GM21529 (cell line): ENCODE results near the gene CRTC3.
"Not testable (repeated sequence)": the region's sequence is repeated elsewhere in the genome, so short reads cannot be mapped to it uniquely, and the experiment has no call there.

Experiments
- ATAC-seq: cut with Tn5 transposase; IDR thresholded peaks from one replicate; pipeline ENCODE4 v1.9.1; 2021; ENCODE audit not compliant: unreplicated experiment

Gene CRTC3

GRCh38 chr15:90673357-90673756 lies 143.6 kb downstream of the CRTC3 start:
- not testable (repeated sequence) for ATAC-seq

- ATAC-seq, result no peak
Measured at GRCh38 chr15:90674476-90674875, 144.8 kb downstream of the CRTC3 start.

DNA sequence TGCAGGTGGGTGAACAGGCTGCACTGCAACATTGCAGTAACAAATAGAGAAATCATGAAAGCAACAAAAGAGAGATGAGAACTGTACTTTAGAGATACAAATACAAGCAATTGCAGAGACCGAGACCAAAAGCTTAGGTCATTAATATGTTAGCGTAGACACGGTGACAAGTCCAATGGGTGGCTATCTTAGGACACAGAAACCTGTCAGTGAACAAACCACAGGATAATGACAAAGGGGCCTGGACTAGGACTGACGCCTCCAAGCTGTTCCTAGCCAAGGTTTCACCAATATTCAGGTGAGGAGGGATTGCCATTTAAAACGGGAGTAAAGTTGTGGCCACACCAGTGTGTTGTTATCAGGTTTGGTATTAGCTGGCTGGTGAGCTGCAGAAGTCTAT lies 145.7 kb downstream of the CRTC3 start:
- no peak for ATAC-seq

DNA sequence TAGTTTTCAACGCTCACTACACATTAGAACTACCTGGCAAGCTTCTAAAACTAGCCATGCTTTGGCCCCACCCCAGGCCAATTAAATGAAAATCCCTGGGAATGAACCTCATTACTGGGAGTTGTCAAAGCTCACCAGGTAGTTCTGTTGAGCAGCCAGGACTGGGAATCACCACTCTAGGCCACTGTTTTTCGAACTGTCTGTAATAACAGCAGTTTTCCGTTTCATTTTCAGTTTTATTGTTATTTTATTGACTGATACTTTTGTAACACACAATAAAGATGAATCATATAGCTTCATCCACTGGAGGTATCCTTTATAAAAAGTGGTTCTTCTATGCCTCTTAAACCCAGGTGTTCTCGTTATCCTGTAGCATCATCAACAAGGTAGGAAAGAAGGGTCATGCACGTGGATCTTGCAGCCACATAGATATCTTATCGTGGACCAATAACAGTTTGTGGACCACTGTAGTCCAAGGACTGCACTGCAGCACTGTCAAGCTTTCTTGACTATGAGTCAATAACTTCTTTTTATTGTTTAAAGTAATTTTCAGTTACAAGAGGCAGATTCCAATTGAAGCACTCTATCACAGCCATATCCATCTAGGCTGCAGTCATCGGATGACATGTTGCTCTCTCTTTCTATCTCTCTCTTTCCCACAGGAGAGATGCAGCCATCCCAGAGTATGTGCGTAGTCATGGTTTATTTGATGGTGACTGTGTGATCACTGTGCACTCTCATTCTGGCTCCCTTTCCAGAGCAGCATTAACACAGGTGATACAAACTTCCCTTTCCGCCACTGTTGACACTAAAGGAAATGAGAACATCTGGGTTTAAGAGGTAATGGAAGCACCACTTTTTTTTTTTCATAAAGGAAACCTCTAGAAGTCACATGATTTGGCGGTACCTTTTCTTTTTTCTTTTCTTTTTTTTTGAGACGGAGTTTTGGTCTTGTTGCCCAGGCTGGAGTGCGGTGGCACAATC lies 148.4 kb downstream of the CRTC3 start:
- ATAC-seq, result no peak

DNA sequence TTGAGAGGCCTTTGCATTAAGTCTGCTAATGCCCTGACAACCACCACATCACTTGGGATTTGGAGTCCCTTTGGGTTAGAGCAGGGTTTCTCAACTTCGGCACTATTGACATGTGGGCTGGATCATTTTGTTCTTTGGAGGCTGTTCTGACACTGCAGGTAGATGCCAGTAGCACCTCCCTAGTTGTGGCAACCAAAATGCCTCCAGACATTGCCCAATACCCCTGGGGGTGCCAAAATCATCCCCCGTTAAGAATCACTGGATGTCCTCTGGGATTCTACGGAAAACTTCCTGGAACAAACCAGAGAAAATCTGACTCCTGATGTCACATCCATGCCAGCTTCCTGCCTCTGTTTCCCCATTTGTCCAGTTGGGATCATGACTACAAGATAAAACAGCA lies 150.2 kb downstream of the CRTC3 start:
- ATAC-seq, result no peak

DNA sequence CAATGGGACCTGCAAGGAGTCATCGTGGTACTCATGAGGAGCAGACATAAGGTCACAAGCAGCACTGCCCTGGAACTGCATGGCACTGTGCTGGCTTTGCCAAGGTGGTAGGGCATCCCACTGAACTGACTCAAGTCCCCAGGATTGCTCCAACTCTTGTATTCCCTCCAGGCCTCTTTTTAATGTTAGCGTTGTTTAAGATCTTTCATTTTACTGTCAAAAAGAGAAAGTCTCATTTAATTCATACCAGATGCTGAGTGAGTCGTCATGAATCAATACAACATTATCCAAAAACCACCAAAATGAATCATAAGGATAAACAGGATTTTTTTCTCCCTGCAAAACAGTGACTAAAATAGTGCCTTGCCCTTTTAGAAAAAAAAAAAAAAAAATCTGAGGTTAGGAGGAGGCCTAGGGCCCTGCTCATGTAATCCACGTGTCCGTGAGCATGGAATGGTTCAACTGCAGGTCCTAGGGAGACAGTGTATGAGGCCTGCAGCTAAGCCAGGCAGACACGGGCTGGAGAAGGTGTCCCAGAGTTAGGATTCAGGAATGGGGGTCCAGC lies 150.7 kb downstream of the CRTC3 start:
- no peak for ATAC-seq

GRCh38 chr15:90681056-90681455 lies 151.3 kb downstream of the CRTC3 start:
- ATAC-seq, result no peak

GRCh38 chr15:90681480-90681879 lies 151.8 kb downstream of the CRTC3 start:
- ATAC-seq, result no peak

DNA sequence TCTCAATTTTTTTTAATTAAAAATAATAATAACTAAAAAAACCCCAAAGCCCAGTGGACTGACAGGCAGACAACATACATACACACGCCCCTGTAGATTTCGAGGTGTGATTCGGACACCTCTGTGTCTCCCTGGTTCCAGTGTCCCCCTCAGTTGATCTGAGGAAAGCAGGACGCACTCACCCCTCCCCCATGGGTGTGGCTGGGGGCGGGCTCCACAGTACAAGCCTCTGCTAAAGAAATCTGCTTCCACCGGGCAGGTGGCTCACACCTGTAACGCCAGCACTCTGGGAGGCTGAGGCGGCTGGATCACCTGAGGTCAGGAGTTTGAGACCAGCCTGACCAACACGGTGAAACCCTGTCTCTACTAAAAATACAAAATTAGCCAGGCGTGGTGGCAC lies 153.6 kb downstream of the CRTC3 start:
- no peak for ATAC-seq

- ATAC-seq, result no peak
Measured at GRCh38 chr15:90683876-90684275, 154.2 kb downstream of the CRTC3 start.

DNA sequence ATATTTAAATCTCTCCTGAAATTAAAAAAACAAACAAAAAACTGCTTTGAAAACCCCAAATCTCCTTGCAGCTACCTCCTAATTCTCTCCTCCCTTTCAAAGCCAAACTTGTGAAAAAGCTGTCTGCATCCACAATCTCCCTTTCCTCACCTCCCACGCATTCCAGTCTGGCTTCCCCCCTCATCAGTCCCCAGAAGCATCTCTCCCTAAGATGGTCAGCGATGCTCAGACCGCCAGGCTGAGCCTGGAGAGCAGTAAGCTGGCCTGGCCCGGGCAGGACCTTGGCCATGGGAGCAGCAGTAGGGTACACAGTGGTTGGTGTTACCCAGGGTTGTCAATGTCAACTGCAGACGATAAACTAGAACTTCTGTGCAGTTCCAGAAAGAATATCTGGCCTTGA lies 154.6 kb downstream of the CRTC3 start:
- ATAC-seq, result no peak

GRCh38 chr15:90685591-90686434 lies 156.1 kb downstream of the CRTC3 start:
- peak; percentile 28 for ATAC-seq

DNA sequence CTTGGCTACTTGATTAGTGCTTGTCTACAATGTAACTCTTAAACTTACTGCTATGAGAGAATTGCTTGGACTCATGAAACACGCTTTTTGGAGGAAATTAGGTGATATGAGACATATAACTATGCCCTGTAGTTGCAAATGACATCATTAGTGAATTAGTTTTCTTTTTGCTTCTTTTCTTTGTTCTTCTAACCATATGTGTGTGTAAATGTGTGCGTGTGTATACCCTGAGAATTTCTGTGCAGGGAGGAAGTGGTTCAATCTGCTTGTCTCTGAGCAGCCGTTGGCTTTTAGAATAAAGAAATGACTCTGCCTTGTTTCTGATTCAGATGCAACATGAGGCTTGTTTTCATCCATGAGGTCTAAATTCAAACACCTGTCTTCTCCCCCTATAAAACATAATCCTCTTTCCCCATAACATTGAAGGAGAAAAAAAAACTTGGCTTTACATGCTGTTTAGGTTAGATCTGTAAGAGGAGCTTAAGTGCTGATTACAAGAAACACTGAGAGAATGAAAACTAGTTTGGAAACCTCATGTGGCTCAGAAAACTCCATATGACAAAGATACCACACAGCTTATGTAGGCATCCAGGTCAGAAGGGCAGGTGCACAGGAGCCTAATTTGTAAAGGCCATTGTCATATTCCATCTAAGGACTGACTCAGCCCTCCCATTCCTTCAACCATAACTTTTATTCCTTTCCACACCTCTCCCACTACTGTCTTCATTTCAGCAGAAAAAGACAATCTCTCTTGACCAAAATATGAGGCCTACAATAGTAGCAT lies 156.9 kb downstream of the CRTC3 start:
- ATAC-seq, result peak; percentile 86

DNA sequence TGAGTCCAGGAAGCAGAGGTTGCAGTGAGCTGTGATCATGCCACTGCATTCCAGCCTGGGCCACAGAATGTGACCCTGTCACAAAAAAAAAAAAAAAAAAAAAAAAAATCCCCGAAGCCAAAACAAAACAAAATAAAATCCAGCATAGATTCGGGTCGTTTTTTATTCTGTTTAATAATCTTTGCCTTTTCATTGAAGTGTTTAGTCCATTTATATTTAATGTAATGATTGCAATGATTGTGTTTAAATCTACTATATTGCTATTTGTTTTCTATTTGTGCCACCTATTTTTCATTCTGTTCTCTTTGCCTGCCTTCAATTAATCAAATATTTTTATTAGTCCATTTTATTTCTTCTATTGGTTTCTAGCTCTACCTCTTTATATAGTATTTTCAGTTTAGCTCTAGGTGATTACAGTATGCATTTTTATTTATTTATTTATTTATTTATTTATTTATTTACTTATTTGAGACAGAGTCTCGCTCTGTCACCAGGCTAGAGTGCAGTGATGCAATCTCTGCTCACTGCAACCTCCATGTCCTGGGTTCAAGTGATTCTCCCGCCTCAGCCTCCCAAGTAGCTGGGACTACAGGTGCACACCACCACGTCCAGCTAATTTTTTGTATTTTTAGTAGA lies 159.7 kb downstream of the CRTC3 start:
- not testable (repeated sequence) for ATAC-seq

GRCh38 chr15:90690585-90690984 lies 160.9 kb downstream of the CRTC3 start:
- no peak for ATAC-seq

DNA sequence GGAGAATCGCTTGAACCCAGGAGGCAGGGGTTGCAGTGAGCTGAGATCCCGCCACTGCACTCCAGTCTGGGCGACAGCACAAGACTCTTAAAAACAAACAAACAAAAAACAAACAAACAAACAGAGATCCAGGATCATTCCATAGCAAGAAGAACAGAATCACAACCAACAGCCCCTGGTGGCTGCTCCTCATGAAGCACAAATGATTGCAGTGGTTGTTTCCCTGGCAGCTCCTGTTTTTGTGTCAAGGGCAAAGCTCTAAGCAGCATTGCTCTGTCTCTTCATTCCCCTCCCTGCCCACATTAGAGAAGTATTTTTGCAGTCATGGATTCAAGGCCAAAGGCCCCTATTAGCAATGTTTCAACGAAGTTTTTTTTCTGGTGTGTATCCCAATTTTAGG lies 161.6 kb downstream of the CRTC3 start:
- ATAC-seq, result no peak

GRCh38 chr15:90691982-90692773 lies 162.5 kb downstream of the CRTC3 start:
- ATAC-seq, result peak; percentile 67
